OCI-LY7 (cell line): ENCODE results near the gene FAM13C.

Source experiments
- EZH2phosphoT487 ChIP-seq: fragments of 200-600 bp; sonication (generic); IDR thresholded peaks from 2 replicates; pipeline ENCODE4 v1.6.1; 2018; ENCODE audit warnings: low read depth, borderline replicate concordance, mild to moderate bottlenecking, mixed run types, antibody characterized with exemption, low read length, moderate library complexity, mixed read lengths
- TF ChIP-seq, protein P1 (sequence below): fragments of 200-600 bp; sonication (generic); conservative IDR thresholded peaks from 2 replicates; pipeline ENCODE4 v1.5.1; 2014; ENCODE audit warnings: mild to moderate bottlenecking, antibody characterized with exemption, low read length, moderate library complexity, mixed read lengths

DNA sequence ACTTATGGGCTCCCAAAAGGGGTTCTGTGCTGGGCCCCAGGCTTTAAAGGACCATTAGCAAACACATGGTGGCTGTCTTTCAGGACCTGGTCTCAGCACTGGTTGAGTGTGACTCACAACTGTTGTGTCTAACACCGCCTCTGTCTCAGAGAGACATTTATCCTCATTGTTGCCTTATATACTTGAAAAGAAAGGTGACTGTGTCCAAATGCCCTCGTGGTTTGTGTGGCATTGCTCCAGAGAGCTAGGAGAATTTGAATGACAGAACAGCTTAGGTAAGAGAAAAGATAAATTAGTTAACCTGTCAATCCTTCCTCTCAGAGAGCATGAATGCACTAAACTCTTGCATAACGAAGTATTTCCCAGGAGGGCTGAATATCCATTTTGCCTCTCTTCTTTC is 14.5 kb upstream of the FAM13C start:
- TF ChIP-seq, protein P1, sequence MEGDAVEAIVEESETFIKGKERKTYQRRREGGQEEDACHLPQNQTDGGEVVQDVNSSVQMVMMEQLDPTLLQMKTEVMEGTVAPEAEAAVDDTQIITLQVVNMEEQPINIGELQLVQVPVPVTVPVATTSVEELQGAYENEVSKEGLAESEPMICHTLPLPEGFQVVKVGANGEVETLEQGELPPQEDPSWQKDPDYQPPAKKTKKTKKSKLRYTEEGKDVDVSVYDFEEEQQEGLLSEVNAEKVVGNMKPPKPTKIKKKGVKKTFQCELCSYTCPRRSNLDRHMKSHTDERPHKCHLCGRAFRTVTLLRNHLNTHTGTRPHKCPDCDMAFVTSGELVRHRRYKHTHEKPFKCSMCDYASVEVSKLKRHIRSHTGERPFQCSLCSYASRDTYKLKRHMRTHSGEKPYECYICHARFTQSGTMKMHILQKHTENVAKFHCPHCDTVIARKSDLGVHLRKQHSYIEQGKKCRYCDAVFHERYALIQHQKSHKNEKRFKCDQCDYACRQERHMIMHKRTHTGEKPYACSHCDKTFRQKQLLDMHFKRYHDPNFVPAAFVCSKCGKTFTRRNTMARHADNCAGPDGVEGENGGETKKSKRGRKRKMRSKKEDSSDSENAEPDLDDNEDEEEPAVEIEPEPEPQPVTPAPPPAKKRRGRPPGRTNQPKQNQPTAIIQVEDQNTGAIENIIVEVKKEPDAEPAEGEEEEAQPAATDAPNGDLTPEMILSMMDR: no peak
- TF ChIP-seq EZH2phosphoT487: no peak
